Measurements from ENCODE around the gene MOB3A. TPM values are rescaled to one million over a fixed set of nuclear protein-coding genes. Genes with fewer than 3 reads are reported as not detected.

MOB3A gene
- total and polyA plus RNA-seq, 2 of the 13 experiments (the other 11 are each of a cell fraction or from before 2014, with no cell fraction given) = 3.5 to 17.8 TPM

- TF ChIP-seq, protein P1, sequence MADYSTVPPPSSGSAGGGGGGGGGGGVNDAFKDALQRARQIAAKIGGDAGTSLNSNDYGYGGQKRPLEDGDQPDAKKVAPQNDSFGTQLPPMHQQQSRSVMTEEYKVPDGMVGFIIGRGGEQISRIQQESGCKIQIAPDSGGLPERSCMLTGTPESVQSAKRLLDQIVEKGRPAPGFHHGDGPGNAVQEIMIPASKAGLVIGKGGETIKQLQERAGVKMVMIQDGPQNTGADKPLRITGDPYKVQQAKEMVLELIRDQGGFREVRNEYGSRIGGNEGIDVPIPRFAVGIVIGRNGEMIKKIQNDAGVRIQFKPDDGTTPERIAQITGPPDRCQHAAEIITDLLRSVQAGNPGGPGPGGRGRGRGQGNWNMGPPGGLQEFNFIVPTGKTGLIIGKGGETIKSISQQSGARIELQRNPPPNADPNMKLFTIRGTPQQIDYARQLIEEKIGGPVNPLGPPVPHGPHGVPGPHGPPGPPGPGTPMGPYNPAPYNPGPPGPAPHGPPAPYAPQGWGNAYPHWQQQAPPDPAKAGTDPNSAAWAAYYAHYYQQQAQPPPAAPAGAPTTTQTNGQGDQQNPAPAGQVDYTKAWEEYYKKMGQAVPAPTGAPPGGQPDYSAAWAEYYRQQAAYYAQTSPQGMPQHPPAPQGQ (CRISPR knock-in tag; IDR thresholded peaks at IDR 0.05; ENCODE audit: borderline replicate concordance) = no peak
- TF ChIP-seq NR0B2 (CRISPR knock-in tag; IDR thresholded peaks at IDR 0.05) = no peak
- TF ChIP-seq U2AF1 (optimal IDR thresholded peaks at IDR 0.05; ENCODE audit: low read depth, low read length) = no peak
- no peak for TF ChIP-seq ZNF44 (CRISPR knock-in tag; IDR thresholded peaks at IDR 0.05)
- TF ChIP-seq ZNF75D (CRISPR knock-in tag; IDR thresholded peaks at IDR 0.05; ENCODE audit: borderline replicate concordance) = no peak
- TF ChIP-seq, protein P2, sequence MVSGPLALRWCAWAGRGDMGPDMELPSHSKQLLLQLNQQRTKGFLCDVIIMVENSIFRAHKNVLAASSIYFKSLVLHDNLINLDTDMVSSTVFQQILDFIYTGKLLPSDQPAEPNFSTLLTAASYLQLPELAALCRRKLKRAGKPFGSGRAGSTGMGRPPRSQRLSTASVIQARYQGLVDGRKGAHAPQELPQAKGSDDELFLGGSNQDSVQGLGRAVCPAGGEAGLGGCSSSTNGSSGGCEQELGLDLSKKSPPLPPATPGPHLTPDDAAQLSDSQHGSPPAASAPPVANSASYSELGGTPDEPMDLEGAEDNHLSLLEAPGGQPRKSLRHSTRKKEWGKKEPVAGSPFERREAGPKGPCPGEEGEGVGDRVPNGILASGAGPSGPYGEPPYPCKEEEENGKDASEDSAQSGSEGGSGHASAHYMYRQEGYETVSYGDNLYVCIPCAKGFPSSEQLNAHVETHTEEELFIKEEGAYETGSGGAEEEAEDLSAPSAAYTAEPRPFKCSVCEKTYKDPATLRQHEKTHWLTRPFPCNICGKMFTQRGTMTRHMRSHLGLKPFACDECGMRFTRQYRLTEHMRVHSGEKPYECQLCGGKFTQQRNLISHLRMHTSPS (CRISPR knock-in tag; IDR thresholded peaks at IDR 0.05; ENCODE audit: low read depth) = peak; percentile 78
- no peak for TF ChIP-seq ZNF232 (CRISPR knock-in tag; IDR thresholded peaks at IDR 0.05; ENCODE audit: borderline replicate concordance)
- TF ChIP-seq, protein P3, sequence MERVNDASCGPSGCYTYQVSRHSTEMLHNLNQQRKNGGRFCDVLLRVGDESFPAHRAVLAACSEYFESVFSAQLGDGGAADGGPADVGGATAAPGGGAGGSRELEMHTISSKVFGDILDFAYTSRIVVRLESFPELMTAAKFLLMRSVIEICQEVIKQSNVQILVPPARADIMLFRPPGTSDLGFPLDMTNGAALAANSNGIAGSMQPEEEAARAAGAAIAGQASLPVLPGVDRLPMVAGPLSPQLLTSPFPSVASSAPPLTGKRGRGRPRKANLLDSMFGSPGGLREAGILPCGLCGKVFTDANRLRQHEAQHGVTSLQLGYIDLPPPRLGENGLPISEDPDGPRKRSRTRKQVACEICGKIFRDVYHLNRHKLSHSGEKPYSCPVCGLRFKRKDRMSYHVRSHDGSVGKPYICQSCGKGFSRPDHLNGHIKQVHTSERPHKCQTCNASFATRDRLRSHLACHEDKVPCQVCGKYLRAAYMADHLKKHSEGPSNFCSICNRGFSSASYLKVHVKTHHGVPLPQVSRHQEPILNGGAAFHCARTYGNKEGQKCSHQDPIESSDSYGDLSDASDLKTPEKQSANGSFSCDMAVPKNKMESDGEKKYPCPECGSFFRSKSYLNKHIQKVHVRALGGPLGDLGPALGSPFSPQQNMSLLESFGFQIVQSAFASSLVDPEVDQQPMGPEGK (CRISPR knock-in tag; IDR thresholded peaks at IDR 0.05) = peak; percentile 77
- TF ChIP-seq, protein P4, sequence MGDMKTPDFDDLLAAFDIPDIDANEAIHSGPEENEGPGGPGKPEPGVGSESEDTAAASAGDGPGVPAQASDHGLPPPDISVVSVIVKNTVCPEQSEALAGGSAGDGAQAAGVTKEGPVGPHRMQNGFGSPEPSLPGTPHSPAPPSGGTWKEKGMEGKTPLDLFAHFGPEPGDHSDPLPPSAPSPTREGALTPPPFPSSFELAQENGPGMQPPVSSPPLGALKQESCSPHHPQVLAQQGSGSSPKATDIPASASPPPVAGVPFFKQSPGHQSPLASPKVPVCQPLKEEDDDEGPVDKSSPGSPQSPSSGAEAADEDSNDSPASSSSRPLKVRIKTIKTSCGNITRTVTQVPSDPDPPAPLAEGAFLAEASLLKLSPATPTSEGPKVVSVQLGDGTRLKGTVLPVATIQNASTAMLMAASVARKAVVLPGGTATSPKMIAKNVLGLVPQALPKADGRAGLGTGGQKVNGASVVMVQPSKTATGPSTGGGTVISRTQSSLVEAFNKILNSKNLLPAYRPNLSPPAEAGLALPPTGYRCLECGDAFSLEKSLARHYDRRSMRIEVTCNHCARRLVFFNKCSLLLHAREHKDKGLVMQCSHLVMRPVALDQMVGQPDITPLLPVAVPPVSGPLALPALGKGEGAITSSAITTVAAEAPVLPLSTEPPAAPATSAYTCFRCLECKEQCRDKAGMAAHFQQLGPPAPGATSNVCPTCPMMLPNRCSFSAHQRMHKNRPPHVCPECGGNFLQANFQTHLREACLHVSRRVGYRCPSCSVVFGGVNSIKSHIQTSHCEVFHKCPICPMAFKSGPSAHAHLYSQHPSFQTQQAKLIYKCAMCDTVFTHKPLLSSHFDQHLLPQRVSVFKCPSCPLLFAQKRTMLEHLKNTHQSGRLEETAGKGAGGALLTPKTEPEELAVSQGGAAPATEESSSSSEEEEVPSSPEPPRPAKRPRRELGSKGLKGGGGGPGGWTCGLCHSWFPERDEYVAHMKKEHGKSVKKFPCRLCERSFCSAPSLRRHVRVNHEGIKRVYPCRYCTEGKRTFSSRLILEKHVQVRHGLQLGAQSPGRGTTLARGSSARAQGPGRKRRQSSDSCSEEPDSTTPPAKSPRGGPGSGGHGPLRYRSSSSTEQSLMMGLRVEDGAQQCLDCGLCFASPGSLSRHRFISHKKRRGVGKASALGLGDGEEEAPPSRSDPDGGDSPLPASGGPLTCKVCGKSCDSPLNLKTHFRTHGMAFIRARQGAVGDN (CRISPR knock-in tag; IDR thresholded peaks at IDR 0.05) = peak; percentile 33; the same call in 1 of the 2 replicates
- TF ChIP-seq IRF2 (CRISPR knock-in tag; IDR thresholded peaks at IDR 0.05) = no peak
- no peak for TF ChIP-seq ZNF570 (CRISPR knock-in tag; IDR thresholded peaks at IDR 0.05; ENCODE audit: borderline replicate concordance)
- TF ChIP-seq ATM (IDR thresholded peaks at IDR 0.05; ENCODE audit: borderline replicate concordance) = no peak
- TF ChIP-seq ZNF891 (CRISPR knock-in tag; IDR thresholded peaks at IDR 0.05) = no peak
- TF ChIP-seq ZSCAN9 (CRISPR knock-in tag; IDR thresholded peaks at IDR 0.05; ENCODE audit: borderline replicate concordance) = no peak
- no peak for TF ChIP-seq TSC22D2 (CRISPR knock-in tag; IDR thresholded peaks at IDR 0.05; ENCODE audit: borderline replicate concordance)
- no peak for TF ChIP-seq CREBL2 (CRISPR knock-in tag; IDR thresholded peaks at IDR 0.05; ENCODE audit: borderline replicate concordance)
- no peak for TF ChIP-seq KLF16 (CRISPR knock-in tag; IDR thresholded peaks at IDR 0.05)
- TF ChIP-seq ZNF569 (CRISPR knock-in tag; IDR thresholded peaks at IDR 0.05; ENCODE audit: borderline replicate concordance) = no peak
- peak; percentile 90 for TF ChIP-seq ZNF263 (CRISPR knock-in tag; IDR thresholded peaks at IDR 0.05)
Observed at GRCh38 chr19:2032296-2032941, 63.7 kb downstream of the MOB3A start (continued).

Measured in HepG2 (cell line).